Keratinocyte (primary cell): ENCODE results near the gene MAGI1.

ENCODE experiments used
- EZH2 ChIP-seq: IDR thresholded peaks from one replicate; pipeline ENCODE4 v1.6.1; 2012; ENCODE audit warnings: inconsistent platforms, mild to moderate bottlenecking, low read length, moderate library complexity
- TF ChIP-seq, protein P1 (sequence below), 3 experiments: IDR thresholded peaks in 1 of 3; conservative IDR thresholded peaks in 1 of 3; optimal IDR thresholded peaks in 1 of 3; 2 replicates in 2 of 3; 3 replicates in 1 of 3; pipeline versions ENCODE3 to v1.5.1; 2011; ENCODE audit warnings: low read length in 3 of 3, mild to moderate bottlenecking in 3 of 3, moderate library complexity in 2 of 3, control low read depth in 1 of 3, inconsistent platforms in 1 of 3; ENCODE audit not compliant: insufficient read depth in 2 of 3; ENCODE audit errors: extremely low read depth in 1 of 3

DNA sequence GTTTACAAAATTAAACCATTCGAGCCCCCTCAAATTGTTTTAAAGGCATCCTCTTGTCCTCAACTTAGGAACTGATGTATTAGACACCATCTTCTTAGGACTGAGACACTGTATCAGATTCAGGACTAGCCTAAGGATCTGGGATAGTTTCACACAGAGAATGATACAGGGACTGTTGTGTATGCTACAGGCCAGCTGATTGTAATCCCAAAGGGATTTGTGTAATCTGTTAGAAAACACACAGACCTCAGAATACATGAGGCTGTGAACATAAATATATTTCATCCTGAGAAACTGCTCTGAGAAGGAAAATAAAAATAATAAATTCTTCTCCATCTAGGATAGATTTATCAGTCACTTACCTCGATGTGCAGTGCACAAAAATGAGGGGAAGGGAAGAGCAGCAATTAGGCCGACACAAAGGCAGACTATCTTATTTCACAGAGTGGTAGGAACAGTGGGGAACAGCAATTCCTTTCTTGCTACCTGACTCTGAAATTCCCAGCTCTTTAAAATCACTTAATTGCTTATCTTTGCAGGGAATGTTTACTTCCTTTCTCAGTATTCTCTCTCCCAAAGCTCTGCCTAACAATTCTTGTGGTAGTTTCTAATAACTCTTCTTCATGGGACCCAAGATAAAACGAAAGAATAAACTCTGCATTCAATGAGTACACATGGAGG lies 322.5 kb downstream of the MAGI1 start:
- TF ChIP-seq, protein P1, sequence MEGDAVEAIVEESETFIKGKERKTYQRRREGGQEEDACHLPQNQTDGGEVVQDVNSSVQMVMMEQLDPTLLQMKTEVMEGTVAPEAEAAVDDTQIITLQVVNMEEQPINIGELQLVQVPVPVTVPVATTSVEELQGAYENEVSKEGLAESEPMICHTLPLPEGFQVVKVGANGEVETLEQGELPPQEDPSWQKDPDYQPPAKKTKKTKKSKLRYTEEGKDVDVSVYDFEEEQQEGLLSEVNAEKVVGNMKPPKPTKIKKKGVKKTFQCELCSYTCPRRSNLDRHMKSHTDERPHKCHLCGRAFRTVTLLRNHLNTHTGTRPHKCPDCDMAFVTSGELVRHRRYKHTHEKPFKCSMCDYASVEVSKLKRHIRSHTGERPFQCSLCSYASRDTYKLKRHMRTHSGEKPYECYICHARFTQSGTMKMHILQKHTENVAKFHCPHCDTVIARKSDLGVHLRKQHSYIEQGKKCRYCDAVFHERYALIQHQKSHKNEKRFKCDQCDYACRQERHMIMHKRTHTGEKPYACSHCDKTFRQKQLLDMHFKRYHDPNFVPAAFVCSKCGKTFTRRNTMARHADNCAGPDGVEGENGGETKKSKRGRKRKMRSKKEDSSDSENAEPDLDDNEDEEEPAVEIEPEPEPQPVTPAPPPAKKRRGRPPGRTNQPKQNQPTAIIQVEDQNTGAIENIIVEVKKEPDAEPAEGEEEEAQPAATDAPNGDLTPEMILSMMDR (optimal IDR thresholded peaks at IDR 0.05 in 1 of 3, IDR thresholded peaks at IDR 0.05 in 1 of 3, conservative IDR thresholded peaks at IDR 0.05 in 1 of 3; ENCODE audit: extremely low read depth in 1 of 3, insufficient read depth in 2 of 3, low read length in 3 of 3): no peak
- no peak for TF ChIP-seq EZH2
